HL-60 (cell line): ENCODE results near the gene THEM4.

Experiments
- DNase-seq, 2 experiments: peaks; one replicate each; pipeline ENCODE4 v3.0.0-alpha.2; 2010 to 2020; ENCODE audit warnings: low read depth in 1 of 2, low spot score in 1 of 2
- H3K27ac ChIP-seq: fragments of 250-450 bp; sonication (Bioruptor Pico); replicated peaks from 2 replicates; pipeline ENCODE4 v1.5.1; 2020; ENCODE audit warnings: mild to moderate bottlenecking, moderate library complexity
- H3K27me3 ChIP-seq: fragments of 250-450 bp; sonication (Bioruptor Pico); 2 replicates; pipeline ENCODE4 v1.5.1; 2021; ENCODE audit warnings: mild to moderate bottlenecking, moderate library complexity; ENCODE audit not compliant: insufficient read depth, poor library complexity, severe bottlenecking
- H3K4me3 ChIP-seq: replicated peaks from 2 replicates; pipeline ENCODE4 v1.5.1; 2011; ENCODE audit warnings: mild to moderate bottlenecking, control low read depth, low read length; ENCODE audit not compliant: insufficient read depth
- CTCF ChIP-seq: IDR thresholded peaks from one replicate; pipeline ENCODE4 v1.5.1; 2011; ENCODE audit warnings: low read length, control low read depth, inconsistent platforms; ENCODE audit not compliant: insufficient read depth
- GABPA ChIP-seq: IDR thresholded peaks from 2 replicates; pipeline ENCODE4 v1.6.1; 2012; ENCODE audit warnings: low read depth
- POLR2AphosphoS5 ChIP-seq: IDR thresholded peaks from 2 replicates; pipeline ENCODE4 v1.6.1; 2012; ENCODE audit warnings: low read depth
- REST ChIP-seq: IDR thresholded peaks from 2 replicates; pipeline ENCODE4 v1.6.1; 2012; ENCODE audit warnings: low read depth; ENCODE audit not compliant: insufficient replicate concordance
- SPI1 ChIP-seq: IDR thresholded peaks from 2 replicates; pipeline ENCODE4 v1.6.1; 2012; ENCODE audit warnings: low read depth, mild to moderate bottlenecking, borderline replicate concordance

THEM4 gene

GRCh38 chr1:151834239-151834638 lies 75.1 kb downstream of the THEM4 start:
- H3K4me3 ChIP-seq: no peak overlapping the region
- DNase-seq: no peak
- no peak overlapping the region for H3K27ac ChIP-seq
- peaks cover 15% of the 10 kb centered on the region for H3K27me3 ChIP-seq
- TF ChIP-seq REST (no peak), SPI1 (no peak), POLR2AphosphoS5 (no peak), GABPA (no peak), CTCF (no peak)

GRCh38 chr1:151833172-151833900 lies 76.0 kb downstream of the THEM4 start:
- H3K27ac ChIP-seq: no peak overlapping the region

More at GRCh38 chr1:151833172-151833900, 76.0 kb downstream of the THEM4 start:
- peaks cover 9% of the 10 kb centered on the region for H3K27me3 ChIP-seq
- no peak for TF ChIP-seq REST
- no peak for TF ChIP-seq CTCF
- TF ChIP-seq SPI1: no peak
- TF ChIP-seq GABPA: no peak
- no peak for TF ChIP-seq POLR2AphosphoS5
- H3K4me3 ChIP-seq: no peak overlapping the region
- DNase-seq: no peak
